ENCODE measurements around the gene PINLYP.

- TF ChIP-seq CTCF (IDR thresholded peaks at IDR 0.05 in 2 of 3, conservative IDR thresholded peaks at IDR 0.05 in 1 of 3; ENCODE audit: borderline replicate concordance in 1 of 3, insufficient read depth in 1 of 3, low read depth in 2 of 3, low read length in 2 of 3), result no peak
- TF ChIP-seq CBX3 (IDR thresholded peaks at IDR 0.05; ENCODE audit: low read depth), result no peak
- TF ChIP-seq CEBPB (IDR thresholded peaks at IDR 0.05; ENCODE audit: low read depth), result no peak
Observed at GRCh38 chr19:43623889-43624670, 48.5 kb downstream of the PINLYP start.

All from HCT116 (cell line).